Epidermal melanocyte (primary cell): ENCODE measurements around the gene ARNT2.

Source experiments
- DNase-seq: peaks from one replicate; pipeline ENCODE4 v3.0.0; 2011; ENCODE audit warnings: low spot score; ENCODE audit not compliant: insufficient read length

ARNT2 gene

GRCh38 chr15:80573606-80574005, 169.4 kb downstream of the ARNT2 start:
- DNase-seq, result no peak

DNA sequence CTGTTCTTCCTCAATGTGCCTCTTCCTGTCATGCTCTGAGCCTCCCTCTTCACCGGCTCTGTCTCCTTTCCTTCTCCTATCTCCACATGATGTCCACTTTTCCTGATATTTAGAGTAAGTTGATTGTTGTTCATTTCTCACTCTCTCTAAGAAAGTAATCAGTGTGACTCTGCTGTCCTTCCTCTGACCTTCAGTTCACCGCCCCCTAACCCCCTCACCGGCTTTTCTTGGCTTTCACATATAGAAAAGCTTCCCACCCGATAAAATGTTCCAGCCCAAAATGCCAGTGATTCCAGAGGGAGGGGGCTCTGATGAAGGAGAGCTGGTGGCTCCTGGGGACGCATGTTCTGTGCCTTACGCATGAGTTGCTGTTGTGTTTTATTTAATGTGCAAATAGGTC, 170.4 kb downstream of the ARNT2 start:
- no peak for DNase-seq

GRCh38 chr15:80576519-80577090, 172.4 kb downstream of the ARNT2 start:
- no peak for DNase-seq

DNA sequence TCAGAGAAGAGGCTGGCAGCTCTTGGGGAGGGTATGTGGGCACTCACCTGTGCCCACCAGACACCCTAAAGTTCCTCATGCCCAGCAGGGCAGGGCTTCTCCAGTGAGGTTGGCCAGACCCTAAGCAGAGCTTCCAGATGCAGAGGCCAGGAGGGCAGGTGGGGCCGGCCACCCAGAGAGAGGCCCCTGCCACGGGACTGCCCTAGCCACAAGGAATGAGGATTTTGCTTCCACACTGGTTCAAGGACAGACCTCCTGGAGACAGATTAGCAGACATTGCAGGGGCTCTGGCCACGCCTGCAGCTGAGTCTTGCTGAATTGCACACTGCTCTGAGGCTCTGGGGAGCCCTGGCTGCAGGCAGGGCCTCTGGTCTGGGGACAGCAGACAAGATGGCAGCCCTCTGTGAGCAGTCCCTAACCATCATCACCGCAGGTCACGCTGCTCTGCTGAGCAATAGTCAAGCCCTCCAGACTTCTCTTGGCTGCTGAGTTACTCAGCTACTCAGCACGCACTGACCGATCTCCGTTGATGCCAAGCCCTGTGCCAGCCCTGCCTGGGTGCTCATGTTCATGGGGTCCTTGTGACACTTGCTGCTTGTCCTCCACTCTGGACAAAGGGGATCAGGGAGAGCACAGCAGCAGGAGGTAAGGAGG, 173.5 kb downstream of the ARNT2 start:
- no peak for DNase-seq

- DNase-seq, result no peak
These were observed 174.0 kb downstream of the ARNT2 start for GRCh38 chr15:80578206-80578595.

DNA sequence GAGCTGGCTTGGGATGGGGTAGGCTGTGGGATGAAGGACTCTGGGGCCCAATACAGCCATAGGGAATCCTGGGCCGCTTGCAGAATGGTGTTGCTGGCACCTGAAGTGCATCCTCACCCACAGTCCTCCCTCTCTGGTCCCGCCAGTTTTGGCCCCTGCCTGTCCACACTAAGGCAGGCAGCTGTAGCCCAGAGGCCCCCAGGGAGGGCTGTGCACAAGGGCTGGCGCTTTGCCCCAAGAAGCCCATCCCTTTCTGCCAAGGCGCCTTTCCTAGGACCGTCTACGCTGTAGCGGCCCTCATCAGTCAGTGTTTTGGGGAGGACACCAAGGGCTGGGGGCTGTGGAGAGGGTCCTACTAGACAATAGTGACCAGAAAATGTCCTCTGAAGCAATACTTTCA, 174.7 kb downstream of the ARNT2 start:
- no peak for DNase-seq

DNA sequence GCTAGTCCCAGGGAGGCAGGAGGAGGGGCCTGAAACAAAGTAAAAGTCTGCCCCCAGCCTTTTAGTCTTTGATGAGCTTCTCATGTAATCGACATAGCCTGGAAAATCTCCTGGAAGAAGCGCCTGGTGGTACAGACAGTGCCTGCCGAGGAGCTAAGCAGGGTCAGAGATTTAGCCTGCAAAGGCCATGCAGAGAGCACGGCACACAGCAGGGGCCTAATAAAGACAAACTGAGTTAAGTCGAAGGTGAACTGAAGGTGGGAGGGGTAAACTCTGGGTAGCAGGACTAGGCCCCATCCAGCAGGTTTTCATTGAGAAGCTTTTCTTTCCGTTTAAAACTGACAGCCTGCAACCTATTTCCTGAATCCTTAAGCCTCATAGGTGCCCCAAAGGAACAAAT, 175.4 kb downstream of the ARNT2 start:
- DNase-seq, result no peak

- DNase-seq, result no peak
These were observed 175.9 kb downstream of the ARNT2 start for GRCh38 chr15:80580106-80580505.

DNA sequence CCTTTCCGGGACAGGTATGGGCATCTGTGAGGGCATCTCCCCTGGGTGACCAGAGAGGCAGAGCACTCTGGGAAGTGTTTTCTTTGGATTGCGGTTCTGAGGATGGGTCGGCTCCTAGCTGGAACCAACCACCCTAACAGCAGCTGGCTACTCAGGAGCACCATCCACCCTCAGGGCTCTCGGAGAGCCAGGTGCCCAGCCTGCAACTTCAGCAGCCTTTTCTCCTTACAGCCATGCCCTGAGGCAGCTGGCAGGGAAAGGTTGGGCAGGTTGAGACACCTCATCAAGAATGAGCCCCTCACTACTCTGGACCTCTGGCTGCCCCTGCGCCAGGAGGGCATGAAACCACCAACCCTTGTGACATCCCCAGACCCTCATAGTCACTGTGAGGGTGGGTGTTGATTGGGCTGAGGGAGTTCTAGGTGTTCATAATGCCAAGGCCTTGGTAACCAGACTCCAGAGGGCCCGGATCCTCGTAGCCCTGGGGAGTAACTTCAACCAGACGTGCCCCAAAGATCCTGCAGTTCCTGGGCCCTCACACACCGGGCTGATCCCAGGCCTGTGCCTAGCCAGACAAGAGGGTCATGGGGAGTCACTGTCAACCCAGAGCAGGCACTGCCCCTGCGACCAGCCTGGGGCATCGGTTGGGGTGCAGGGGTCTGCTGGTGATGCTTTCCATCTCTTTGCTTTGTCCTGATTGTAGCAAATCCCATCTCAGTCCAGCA, 176.5 kb downstream of the ARNT2 start:
- no peak for DNase-seq

DNA sequence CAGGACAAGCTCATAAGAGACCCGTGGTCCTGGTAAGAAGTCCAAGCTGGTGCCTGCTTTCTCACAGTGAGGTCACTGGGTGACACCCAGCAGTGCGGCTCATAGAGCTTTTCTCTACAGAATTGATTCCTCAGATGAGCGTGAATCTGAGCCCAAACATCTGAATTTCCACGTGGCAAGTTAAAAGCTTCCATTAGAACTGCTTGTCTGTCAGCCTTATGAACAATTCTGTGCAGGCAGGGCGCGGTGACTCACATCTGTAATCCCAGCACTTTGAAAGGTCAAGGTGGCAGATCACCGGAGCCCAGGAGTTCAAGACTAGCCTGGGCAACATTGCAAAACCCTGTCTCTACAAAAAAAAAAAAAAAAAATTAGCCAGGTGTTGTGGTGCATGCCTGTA, 177.8 kb downstream of the ARNT2 start:
- DNase-seq, result no peak

DNA sequence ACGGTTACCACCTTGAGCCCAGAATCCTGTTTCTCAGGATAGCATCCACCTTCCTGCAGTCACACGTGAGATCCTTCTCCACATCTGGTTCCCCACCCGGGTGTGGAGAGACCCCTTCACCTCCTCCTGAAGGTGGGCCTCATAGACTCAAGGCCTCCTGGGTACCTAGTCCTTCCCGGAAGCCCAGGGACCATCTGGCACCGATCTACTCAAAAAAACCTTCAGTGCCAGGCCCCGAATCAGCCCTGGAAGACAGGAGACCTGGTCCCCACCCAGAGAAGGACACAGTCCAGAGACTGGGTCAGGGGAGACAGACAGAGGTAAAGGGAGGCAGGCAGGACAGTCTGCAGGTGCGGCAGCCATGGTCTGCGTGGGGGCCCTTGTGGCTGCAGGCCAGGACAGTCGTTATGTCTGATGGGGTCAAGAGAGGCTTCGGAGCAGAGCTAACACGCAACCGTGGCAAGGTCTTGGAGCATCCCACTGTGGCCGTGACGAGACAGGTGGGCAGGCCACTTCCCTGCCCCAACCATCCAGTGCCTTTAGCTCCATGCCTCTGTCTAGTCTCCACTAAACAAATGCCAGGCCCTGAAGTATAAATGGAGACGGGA, 178.7 kb downstream of the ARNT2 start:
- no peak for DNase-seq

DNA sequence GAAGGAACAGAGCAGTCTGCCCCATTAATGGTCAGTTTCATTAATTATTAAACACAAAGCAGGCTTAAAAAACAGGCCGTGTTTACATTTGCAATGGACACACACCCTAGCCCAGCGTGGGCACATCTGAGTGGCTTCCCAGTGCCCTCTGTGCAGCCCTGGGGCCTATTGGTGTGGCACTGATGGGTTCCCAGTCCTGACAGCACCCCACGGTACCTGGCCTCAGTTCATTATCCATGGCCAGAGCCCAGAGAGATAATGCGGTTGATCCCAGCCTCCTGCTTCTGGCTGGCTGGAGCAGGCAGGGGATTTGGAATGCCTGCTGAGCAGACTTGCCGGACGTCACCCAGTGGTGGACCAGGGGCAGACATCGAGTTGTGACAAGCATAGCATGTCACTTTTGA, 180.4 kb downstream of the ARNT2 start:
- no peak for DNase-seq

DNA sequence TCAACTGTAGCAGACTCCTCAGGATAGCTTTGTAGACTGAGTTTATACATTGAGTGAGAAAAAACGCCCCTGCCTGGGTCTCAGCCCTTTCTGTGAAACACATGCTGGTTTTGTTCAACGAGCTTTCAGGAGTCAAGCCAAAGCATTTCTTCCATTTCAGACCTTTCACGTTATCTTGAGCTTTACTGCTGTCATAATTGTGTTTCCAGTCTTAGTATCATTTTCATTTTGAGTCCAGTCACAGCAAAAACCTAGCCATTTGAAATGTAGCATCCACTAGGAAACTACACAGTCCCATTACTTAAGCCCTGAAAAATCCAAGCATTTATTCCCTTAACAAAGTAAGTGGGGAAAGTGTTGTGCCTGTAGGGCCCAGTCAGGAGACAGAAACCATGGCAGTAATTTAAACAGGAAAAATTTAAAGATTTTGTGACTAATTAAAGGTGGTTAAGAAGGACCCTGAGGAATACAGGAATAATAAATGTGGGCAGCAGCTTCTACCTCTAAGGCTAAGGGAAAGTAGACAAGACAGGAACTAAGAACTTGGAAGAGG, 180.9 kb downstream of the ARNT2 start:
- DNase-seq, result no peak

DNA sequence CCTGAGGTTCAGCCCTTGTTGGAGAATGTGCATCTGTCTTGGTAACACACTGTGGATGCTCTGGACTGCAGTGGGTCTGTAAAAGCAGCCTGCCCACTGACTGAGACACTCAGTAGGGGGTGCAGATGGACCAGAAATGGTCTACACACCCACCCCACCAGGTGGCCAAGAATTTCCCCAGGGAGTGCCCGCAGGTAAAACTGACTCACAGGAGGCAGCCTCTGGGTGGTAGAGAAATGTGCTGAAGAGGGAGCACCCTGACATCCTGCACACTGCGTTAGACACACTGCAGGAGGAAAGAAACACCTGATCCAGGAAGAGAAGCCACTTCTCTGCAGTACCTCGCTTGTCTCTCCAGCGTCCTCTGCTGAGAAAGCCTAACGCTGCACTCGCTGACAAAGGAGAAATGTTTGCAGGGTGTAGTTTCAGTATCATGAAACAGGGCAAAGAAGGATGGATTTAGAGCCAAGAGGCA, 181.4 kb downstream of the ARNT2 start:
- DNase-seq, result no peak

GRCh38 chr15:80586161-80586560, 182.0 kb downstream of the ARNT2 start:
- DNase-seq, result no peak

- no peak for DNase-seq
These were observed 182.8 kb downstream of the ARNT2 start for GRCh38 chr15:80587007-80587406.

DNA sequence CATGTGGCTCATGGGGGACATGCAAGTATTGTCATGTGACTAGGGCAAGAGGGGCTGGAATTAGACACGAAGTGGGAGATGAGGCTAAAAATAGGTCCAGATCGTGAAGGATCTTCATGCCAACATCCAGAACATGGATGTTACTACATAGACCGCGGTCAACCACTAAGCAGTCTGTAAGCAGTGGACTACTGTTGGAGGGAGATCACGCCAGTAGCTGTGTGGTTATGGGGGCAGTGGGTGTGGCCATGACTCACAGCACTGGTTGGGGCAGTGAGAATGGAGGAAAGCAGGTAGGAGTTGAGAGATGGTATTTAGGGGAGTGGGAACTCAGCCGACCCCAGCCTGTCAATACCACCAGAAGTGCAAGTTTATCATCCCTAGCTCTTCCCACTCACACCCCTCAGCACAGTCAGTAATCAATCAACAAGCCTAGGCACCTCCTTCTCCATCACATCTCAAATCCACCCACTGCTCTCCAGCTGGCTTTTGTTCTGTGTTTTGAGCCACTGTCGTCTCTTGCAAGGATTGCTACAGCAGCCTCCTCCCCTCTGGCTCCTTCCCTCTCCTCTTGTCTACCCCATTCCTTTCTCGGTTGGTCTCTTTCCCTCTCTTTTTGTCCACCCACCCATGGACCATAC, 183.8 kb downstream of the ARNT2 start:
- no peak for DNase-seq

- no peak for DNase-seq
These were observed 184.6 kb downstream of the ARNT2 start for GRCh38 chr15:80588801-80589200.

- no peak for DNase-seq
These were observed 186.7 kb downstream of the ARNT2 start for GRCh38 chr15:80590761-80591355.

DNA sequence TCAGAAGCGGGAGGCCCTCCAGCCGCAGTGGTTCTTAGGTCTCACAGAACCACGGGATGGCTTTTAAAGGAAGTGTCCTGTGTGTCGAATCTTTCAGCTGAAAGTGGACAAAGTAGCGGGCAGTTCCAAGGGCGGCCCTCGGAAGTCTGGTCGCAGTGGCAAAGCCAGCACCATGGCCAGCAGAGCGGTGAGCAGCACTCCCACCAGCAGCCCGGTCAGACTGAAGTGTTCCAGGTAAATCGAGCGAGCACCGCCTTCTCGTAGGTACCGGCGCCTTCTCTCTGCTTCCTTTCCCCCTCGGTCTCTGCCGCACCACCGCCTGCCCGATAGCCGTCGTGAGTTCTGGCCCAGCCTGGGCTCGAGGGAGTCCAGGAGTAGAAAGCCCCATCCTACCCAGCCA, 187.3 kb downstream of the ARNT2 start:
- no peak for DNase-seq
